B cell (primary cell): ENCODE data around the gene LIFR. TPM values are rescaled to one million over a fixed set of nuclear protein-coding genes. Genes with fewer than 3 reads are reported as not detected.

Experiments
- ATAC-seq: fragments of 200-7000 bp; cut with Tn5 transposase; one replicate; pipeline ENCODE4 v1.10.0; 2021; ENCODE audit warnings: low read depth, mild to moderate bottlenecking, moderate number of reproducible peaks, moderate library complexity
- CTCF ChIA-PET: fragments of 350-600 bp; sonication (Branson Sonifier 250); formaldehyde crosslinking; loops from one replicate; lab custom pipeline; 2021; ENCODE audit warnings: antibody characterized with exemption, inconsistent platforms; lab: Charles Lee
- POLR2A ChIA-PET: fragments of 350-600 bp; sonication (Branson Sonifier 250); formaldehyde crosslinking; loops from one replicate; lab custom pipeline; 2021; ENCODE audit warnings: antibody characterized with exemption; lab: Charles Lee
- DNase-seq: peaks from one replicate; pipeline ENCODE4 v3.0.0; 2013
- H2AFZ ChIP-seq: 2 replicates; pipeline ENCODE4 v1.6.1; 2012; ENCODE audit warnings: mild to moderate bottlenecking, low read depth, low read length; ENCODE audit not compliant: insufficient read depth, poor library complexity, severe bottlenecking
- H3K27ac ChIP-seq, 2 donors: 1 replicate in 1 of 2; 2 replicates in 1 of 2; pipeline ENCODE4 v1.5.1; 2012 to 2013; ENCODE audit warnings: low read length in 2 of 2, mild to moderate bottlenecking in 2 of 2, moderate library complexity in 1 of 2
- H3K27me3 ChIP-seq, 4 experiments: fragments of 200-600 bp in 1 of 4; sonication (generic) in 1 of 4; replicated peaks in 1 of 4; 1 replicate in 2 of 4; 2 replicates in 2 of 4; pipeline versions ENCODE4 v1.6.1 to v1.7.0; 2013 to 2016; ENCODE audit warnings: low read length in 3 of 4, mild to moderate bottlenecking in 2 of 4, mixed read lengths in 1 of 4, moderate library complexity in 1 of 4; ENCODE audit not compliant: insufficient read depth in 4 of 4, control insufficient read depth in 3 of 4; ENCODE audit errors: control extremely low read depth in 1 of 4
- H3K36me3 ChIP-seq, 2 experiments: replicated peaks in 1 of 2; 1 replicate in 1 of 2; 2 replicates in 1 of 2; pipeline versions ENCODE4 v1.6.1 to v1.7.1; 2013; ENCODE audit warnings: low read length in 1 of 2; ENCODE audit not compliant: insufficient read depth in 2 of 2, control insufficient read depth in 1 of 2; ENCODE audit errors: control extremely low read depth in 1 of 2, extremely low read depth in 1 of 2
- H3K4me1 ChIP-seq, 2 donors: fragments of 200-600 bp in 1 of 2; sonication (generic) in 1 of 2; 1 replicate in 1 of 2; 2 replicates in 1 of 2; pipeline versions ENCODE4 v1.5.1 to v1.6.1; 2013 to 2017; ENCODE audit warnings: low read length in 2 of 2; ENCODE audit not compliant: control insufficient read depth in 2 of 2, insufficient read depth in 2 of 2
- H3K4me2 ChIP-seq: replicated peaks from 2 replicates; pipeline ENCODE3; 2012; ENCODE audit warnings: mild to moderate bottlenecking, low read depth, low read length; ENCODE audit not compliant: poor library complexity, severe bottlenecking
- H3K4me3 ChIP-seq, 5 experiments: fragments of 200-600 bp in 1 of 5; sonication (generic) in 1 of 5; 1 replicate in 3 of 5; 2 replicates in 2 of 5; pipeline versions ENCODE4 v1.5.1 to v1.7.0; 2011 to 2016; ENCODE audit warnings: low read length in 4 of 5, mild to moderate bottlenecking in 4 of 5, low read depth in 2 of 5, control low read depth in 1 of 5, moderate library complexity in 1 of 5; ENCODE audit not compliant: insufficient read depth in 1 of 5; ENCODE audit errors: control extremely low read depth in 1 of 5, extremely low read depth in 1 of 5
- H3K79me2 ChIP-seq: fragments of 200-600 bp; sonication (generic); one replicate; pipeline ENCODE4 v1.6.0; 2016; ENCODE audit warnings: low read length; ENCODE audit not compliant: control insufficient read depth, insufficient read depth
- H3K9ac ChIP-seq: fragments of 200-600 bp; sonication (generic); 2 replicates; pipeline ENCODE4 v1.6.1; 2017; ENCODE audit warnings: mild to moderate bottlenecking, low read length, moderate library complexity
- H3K9me3 ChIP-seq, 3 donors: one replicate each; pipeline versions ENCODE4 v1.6.1 to v1.7.1; 2013; ENCODE audit warnings: low read length in 2 of 3; ENCODE audit not compliant: control insufficient read depth in 2 of 3, insufficient read depth in 1 of 3; ENCODE audit errors: control extremely low read depth in 1 of 3
- H4K20me1 ChIP-seq: 2 replicates; pipeline ENCODE4 v1.6.0; 2012; ENCODE audit warnings: mild to moderate bottlenecking, low read length; ENCODE audit not compliant: insufficient read depth, control insufficient read depth, poor library complexity, severe bottlenecking
- H3K27ac Mint-ChIP-seq: one replicate; pipeline ENCODE4 v1.8.0; 2021; ENCODE audit warnings: mixed read lengths
- H3K27me3 Mint-ChIP-seq: one replicate; pipeline ENCODE4 v1.8.0; 2021; ENCODE audit warnings: mixed read lengths
- H3K4me1 Mint-ChIP-seq: one replicate; pipeline ENCODE4 v1.8.0; 2021; ENCODE audit warnings: mixed read lengths
- H3K4me3 Mint-ChIP-seq: one replicate; pipeline ENCODE4 v1.8.0; 2021; ENCODE audit warnings: mixed read lengths
- H3K9me3 Mint-ChIP-seq: one replicate; pipeline ENCODE4 v1.8.0; 2022; ENCODE audit warnings: mixed read lengths; ENCODE audit not compliant: insufficient read depth
- CTCF ChIP-seq: fragments of 200-600 bp; IDR thresholded peaks from one replicate; pipeline ENCODE4 v1.8.0; 2022; ENCODE audit warnings: antibody characterized with exemption, mild to moderate bottlenecking
- EZH2 ChIP-seq: IDR thresholded peaks from 2 replicates; pipeline ENCODE4 v1.6.1; 2012; ENCODE audit warnings: borderline replicate concordance, low read depth, mild to moderate bottlenecking, moderate library complexity, low read length; ENCODE audit not compliant: insufficient read depth, poor library complexity, severe bottlenecking
- WGBS: methylation state at CpG from one replicate; pipeline ENCODE4 v1.1.5; 2013; ENCODE audit warnings: missing lambda C conversion rate; ENCODE audit not compliant: insufficient coverage; 5-methylcytosine and 5-hydroxymethylcytosine counted together
- intact Hi-C: fragments of 100-400 bp; cut with micrococcal nuclease; formaldehyde crosslinking; loops from one replicate; pipeline ENCODE4 v1.10.0; 2022
- polyA plus RNA-seq: library from polyadenylated mRNA; depleted of rRNA; stranded (reverse); fragments of >200 nt; gene quantifications from 2 replicates; pipeline ENCODE4 v1.2.3, GENCODE V29; 2012
- total RNA-seq, 2 donors: library from RNA; stranded (reverse); fragments of 120-200 nt in 1 of 2; gene quantifications; 1 replicate in 1 of 2; 2 replicates in 1 of 2; pipeline versions ENCODE4 v1.2.3 to v1.2.4, GENCODE V29; 2013 to 2022

The LIFR gene
- total and polyA plus RNA-seq, 2 donors (not counting 1 experiment from before 2014, with no cell fraction given): not detected

- Mint-ChIP-seq H3K4me3 (no peak overlapping the region), H3K27me3 (peaks cover 53% of the 10 kb centered on the region), H3K27ac (no peak overlapping the region), H3K4me1 (peaks cover 12% of the 10 kb centered on the region), H3K9me3 (no peaks in the 10 kb centered on the region)
- DNase-seq (no peak), ATAC-seq (no peak)
- H2AFZ ChIP-seq: no peak overlapping the region
- H3K79me2 ChIP-seq: no peaks in the 10 kb centered on the region
- ChIA-PET CTCF (interaction anchor here (1.3 kb wide), 1 partner anchor 9 kb away, joined by 3 read pairs; no protein-coding TSS in a partner anchor), POLR2A (no interaction called here)
- H3K4me1 ChIP-seq: peaks cover 8 to 15% of the 10 kb centered on the region in 2 donors
- no peak for TF ChIP-seq EZH2
- TF ChIP-seq CTCF: no peak
- no peaks in the 10 kb centered on the region for H3K36me3 ChIP-seq
- peaks cover 0 to 34% (median 23%) of the 10 kb centered on the region in 4 experiments for H3K27me3 ChIP-seq
- peaks cover 0 to 4% (median 0%) of the 10 kb centered on the region in 3 donors for H3K9me3 ChIP-seq
- no CpG with 5 or more reads among the region's 3 CpGs for WGBS
- no peak overlapping the region for H3K27ac ChIP-seq
- H3K4me3 ChIP-seq: no peak overlapping the region
- no peak overlapping the region for H3K4me2 ChIP-seq
- H3K9ac ChIP-seq: no peak overlapping the region
- intact Hi-C loops: no loop called here
- no peaks in the 10 kb centered on the region for H4K20me1 ChIP-seq
These were observed 3.0 kb upstream of the LIFR start for GRCh38 chr5:38559428-38559827.

- Histone ChIP-seq H3K27me3 (peaks cover 0 to 39% (median 29%) of the 10 kb centered on the region in 4 experiments), H3K9me3 (peaks cover 0 to 4% (median 0%) of the 10 kb centered on the region in 3 donors), H2AFZ (no peak overlapping the region), H4K20me1 (no peaks in the 10 kb centered on the region), H3K27ac (no peak overlapping the region), H3K4me1 (peaks cover 8 to 15% of the 10 kb centered on the region in 2 donors), H3K36me3 (no peaks in the 10 kb centered on the region), H3K4me3 (no peak overlapping the region), H3K4me2 (no peak overlapping the region), H3K9ac (no peak overlapping the region), H3K79me2 (no peaks in the 10 kb centered on the region)
- ChIA-PET POLR2A (no interaction called here), CTCF (no interaction called here)
- peak overlapping the region; percentile 74 for H3K4me3 Mint-ChIP-seq
- DNase-seq (no peak), ATAC-seq (no peak)
- intact Hi-C loops: loop anchor here (2.0 kb wide), 1 partner anchor 115 kb away; no protein-coding TSS in a partner anchor
- 92% methylated on average over 2 of the region's 6 CpGs for WGBS
- no peak overlapping the region for H3K27ac Mint-ChIP-seq
- TF ChIP-seq CTCF (no peak), EZH2 (no peak)
- H3K27me3 Mint-ChIP-seq: peaks cover 60% of the 10 kb centered on the region
- peaks cover 12% of the 10 kb centered on the region for H3K4me1 Mint-ChIP-seq
- H3K9me3 Mint-ChIP-seq: no peaks in the 10 kb centered on the region
These were observed 1.3 kb upstream of the LIFR start for GRCh38 chr5:38557792-38558191.
